Stimulated activated CD4-positive, alpha-beta T cell treated with anti-CD3 and anti-CD28 coated beads, Interleukin-1b, Interleukin-23, amount 100 ng/mL, for 24 hours (primary cell): Measurements from ENCODE around the gene KMT5B.

Source experiments
- DNase-seq, 4 experiments: peaks; one replicate each; pipeline ENCODE4 v3.0.0-alpha.2; 2020; ENCODE audit warnings: low read depth in 4 of 4, low spot score in 1 of 4

Gene KMT5B

GRCh38 chr11:68216171-68216938, 3.3 kb upstream of the KMT5B start:
- DNase-seq = no peak

- DNase-seq = no peak
Observed at GRCh38 chr11:68215524-68216170, 2.6 kb upstream of the KMT5B start.

- DNase-seq = peak in 1 of 4 experiments; percentile 33
Observed at GRCh38 chr11:68215087-68215445, 2.0 kb upstream of the KMT5B start.

GRCh38 chr11:68214173-68215086, 1.3 kb upstream of the KMT5B start:
- peak in 1 of 4 experiments; percentile 22 for DNase-seq

GRCh38 chr11:68213555-68214172, 568 bp upstream of the KMT5B start:
- peak; percentile 54 to 71 (median 66) for DNase-seq

- peak in 2 of 4 experiments; percentile 41 to 49 for DNase-seq
Observed at GRCh38 chr11:68212421-68213134, 518 bp downstream of the KMT5B start.

GRCh38 chr11:68211546-68211945, 1.6 kb downstream of the KMT5B start:
- DNase-seq = no peak

- DNase-seq = no peak
Observed at GRCh38 chr11:68206211-68206610, 6.9 kb downstream of the KMT5B start.

- DNase-seq = no peak
Observed at GRCh38 chr11:68204402-68204801, 8.7 kb downstream of the KMT5B start.

GRCh38 chr11:68202165-68202564, 10.9 kb downstream of the KMT5B start:
- no peak for DNase-seq

GRCh38 chr11:68201492-68201891, 11.6 kb downstream of the KMT5B start:
- no peak for DNase-seq

- DNase-seq = no peak
Observed at GRCh38 chr11:68200639-68201038, 12.5 kb downstream of the KMT5B start.

GRCh38 chr11:68199295-68199987, 13.7 kb downstream of the KMT5B start:
- no peak for DNase-seq

GRCh38 chr11:68196219-68196618, 16.9 kb downstream of the KMT5B start:
- no peak for DNase-seq

GRCh38 chr11:68194675-68195294, 18.3 kb downstream of the KMT5B start:
- no peak for DNase-seq

GRCh38 chr11:68193018-68193417, 20.1 kb downstream of the KMT5B start:
- no peak for DNase-seq

- DNase-seq = no peak
Observed at GRCh38 chr11:68191661-68192579, 21.2 kb downstream of the KMT5B start.

GRCh38 chr11:68189888-68190287, 23.2 kb downstream of the KMT5B start:
- no peak for DNase-seq
